Non-pigmented ciliary epithelial cell (primary cell): Measurements from ENCODE around the gene ABLIM3.

Experiments used
- DNase-seq: peaks from one replicate; pipeline ENCODE4 v3.0.0-alpha.2; 2010; ENCODE audit warnings: low read depth

The ABLIM3 gene

DNA sequence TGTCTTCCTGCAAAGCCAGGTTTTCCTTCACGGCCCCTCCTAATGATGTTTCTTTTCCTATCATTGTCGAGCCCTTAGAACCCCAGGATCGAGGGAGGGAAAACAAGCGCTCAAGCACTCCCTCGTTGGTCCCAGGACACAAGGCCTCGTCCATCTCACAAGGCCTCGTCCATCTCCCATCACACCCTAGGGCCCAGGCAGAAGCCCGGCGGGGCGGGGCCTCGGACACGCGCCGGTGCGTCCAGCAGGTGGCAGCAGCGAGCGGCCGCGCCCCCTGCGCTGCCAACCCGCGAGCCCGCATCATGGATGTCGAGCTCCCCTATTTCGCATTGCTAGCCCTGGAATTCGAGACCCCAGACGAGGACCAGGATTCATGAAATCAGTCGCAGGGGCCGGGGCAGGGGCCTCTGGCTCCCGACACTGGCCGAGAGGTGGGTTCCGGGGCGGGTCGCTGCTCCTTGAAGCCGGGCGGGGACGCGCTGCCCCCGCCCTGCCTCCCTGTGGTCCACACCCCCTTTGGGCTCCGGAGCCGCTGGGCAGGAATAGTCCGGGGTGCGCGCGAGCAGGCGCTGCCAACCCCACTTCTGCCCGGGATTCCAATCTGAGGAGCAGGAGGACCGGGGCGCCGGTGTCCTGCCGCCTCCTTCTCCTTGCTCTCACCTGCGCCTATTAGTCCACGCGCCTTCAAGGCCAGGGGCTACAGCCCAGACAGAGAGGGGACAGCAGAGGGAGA is at the start of gene ABLIM3:
Gene ABLIM3, plus strand, starts transcription at position 270 of the 733 bp plus-strand sequence. CDS start 603 bp downstream, outside the sequence.
- DNase-seq: no peak

DNA sequence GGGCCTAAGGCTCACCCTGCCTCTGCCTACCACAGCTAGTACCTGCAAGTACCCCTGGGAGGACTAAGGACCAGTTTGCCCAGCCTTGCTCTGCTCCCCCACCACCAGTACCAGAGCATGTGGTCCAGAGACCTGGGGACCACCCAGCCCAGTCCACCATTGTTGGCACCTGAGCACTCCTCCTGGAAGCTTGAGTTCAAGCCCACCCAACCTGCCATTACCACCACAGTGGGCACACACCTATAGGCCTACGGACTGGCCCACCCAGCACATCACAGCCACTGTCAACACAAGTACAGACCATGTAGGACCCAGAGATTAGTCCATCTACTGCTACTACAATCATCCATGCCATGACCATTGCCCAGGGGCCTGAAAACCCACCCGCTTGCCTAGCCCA is 47.7 kb upstream of the ABLIM3 start:
- DNase-seq: no peak

GRCh38 chr5:149094996-149095395 is 46.3 kb upstream of the ABLIM3 start:
- no peak for DNase-seq

GRCh38 chr5:149099920-149100319 is 41.4 kb upstream of the ABLIM3 start:
- no peak for DNase-seq

- no peak for DNase-seq
Observed at GRCh38 chr5:149100331-149100730, 41.0 kb upstream of the ABLIM3 start.

DNA sequence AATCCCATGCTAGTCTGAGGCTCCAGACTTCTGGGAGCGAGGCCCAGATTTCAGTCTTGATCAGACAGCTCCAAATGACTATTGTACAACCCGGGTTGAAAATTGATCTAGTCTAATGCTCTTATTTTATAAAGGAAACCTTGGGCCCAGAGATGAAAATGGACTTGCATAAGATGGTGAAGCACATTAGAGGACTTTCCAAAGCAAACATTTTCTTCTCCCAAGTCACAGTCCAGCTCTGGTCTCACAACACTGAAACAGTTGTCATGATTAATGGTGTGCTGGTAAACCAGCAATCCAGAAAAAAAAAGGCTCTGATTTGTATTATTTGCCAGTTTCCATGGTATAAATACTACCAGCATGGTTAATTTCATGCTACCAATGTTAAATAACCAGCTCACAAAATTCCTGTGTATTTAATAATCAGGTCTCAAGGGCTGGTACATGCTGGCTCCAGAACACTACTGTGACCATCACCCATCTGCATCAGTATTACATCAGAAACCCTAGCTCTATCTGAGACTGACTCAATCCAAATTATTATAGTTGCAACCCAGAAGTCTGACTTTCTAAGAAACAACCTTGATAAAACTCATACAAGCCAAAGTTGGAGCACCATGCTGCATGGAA is 32.5 kb upstream of the ABLIM3 start:
- no peak for DNase-seq

- DNase-seq: no peak
Observed at GRCh38 chr5:149110406-149110805, 30.9 kb upstream of the ABLIM3 start.

DNA sequence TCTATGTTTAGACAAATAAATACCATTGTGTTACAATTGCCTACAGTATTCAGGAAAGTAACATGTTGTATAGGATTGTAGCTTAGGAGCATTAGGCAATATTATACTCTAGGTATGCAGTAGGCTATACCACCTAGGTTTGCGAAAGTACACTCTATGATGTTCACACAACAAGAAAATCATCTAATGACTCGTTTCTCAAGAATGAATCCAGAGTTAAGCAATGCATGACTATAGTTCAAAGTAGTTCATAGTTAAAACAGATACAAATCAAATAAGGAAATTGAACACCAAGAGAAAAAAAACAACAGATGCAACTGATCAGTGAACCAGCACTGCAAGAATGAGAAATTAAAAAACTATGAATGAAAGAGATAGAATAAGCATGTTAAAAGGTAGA is 27.6 kb upstream of the ABLIM3 start:
- peak; percentile 58 for DNase-seq

DNA sequence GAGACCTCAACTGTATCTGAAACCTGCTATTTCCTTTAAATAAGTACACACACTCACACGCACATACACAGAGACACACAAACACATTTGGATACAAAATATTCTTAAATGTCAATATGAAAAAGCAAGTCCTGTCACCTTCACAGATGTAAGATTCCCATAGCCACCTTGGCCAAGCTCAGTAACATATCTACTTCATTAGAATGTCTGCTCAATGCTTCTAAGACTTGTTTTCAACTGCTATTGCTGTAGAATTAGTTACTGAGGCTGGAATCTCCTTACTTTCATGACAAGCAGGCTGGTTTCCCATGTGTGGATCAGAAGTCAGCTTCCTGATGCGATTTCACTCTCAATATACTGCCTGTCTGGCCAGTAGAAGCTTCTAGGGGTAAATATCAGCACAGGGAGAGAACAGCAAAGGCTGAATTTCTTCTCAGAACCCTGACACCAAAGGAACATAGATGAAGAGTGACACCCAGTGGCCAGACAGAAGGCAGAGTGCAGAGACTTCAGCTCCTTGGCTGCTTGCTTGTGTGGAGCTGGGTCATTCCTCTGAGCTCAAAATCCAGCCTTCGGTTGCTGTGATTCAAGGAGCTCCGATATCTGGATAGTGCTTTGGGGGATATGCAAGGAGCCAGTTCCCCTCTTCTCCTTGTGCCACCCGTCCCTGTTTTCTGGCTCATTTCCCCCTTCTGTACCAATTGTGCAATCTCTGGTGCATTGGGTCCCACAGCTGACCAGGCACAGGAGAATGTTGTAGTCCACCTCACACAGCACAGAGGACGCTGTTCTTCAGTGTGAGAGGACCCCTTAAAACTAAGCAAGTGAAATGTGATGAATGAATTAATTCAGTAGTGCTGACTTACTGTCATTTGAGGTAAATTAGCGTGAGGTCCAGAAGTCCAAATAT is 26.6 kb upstream of the ABLIM3 start:
- peak; percentile 65 for DNase-seq

DNA sequence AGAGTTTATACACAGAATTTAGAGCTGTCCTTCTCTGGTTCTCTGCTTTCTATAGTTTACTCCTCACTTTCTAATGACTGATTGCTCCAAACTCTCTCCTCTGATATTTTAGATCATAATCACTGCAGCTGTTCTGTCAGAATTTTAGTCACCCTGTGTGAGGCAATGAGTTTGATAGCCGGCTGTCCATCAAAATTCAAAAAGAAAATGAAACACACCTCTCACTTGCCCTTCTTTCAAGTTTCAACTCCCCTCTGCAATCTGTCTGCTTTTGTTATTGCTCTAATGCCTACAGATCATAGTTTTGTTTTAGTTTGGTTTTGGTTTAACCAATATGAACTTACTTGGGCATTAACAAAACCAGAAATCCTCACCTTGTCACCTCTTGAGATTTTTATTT is 23.3 kb upstream of the ABLIM3 start:
- no peak for DNase-seq

- DNase-seq: no peak
Observed at GRCh38 chr5:149118463-149118862, 22.8 kb upstream of the ABLIM3 start.

GRCh38 chr5:149121145-149121544 is 20.1 kb upstream of the ABLIM3 start:
- DNase-seq: no peak

- no peak for DNase-seq
Observed at GRCh38 chr5:149123211-149123610, 18.1 kb upstream of the ABLIM3 start.

- DNase-seq: no peak
Observed at GRCh38 chr5:149125386-149125891, 15.9 kb upstream of the ABLIM3 start.

DNA sequence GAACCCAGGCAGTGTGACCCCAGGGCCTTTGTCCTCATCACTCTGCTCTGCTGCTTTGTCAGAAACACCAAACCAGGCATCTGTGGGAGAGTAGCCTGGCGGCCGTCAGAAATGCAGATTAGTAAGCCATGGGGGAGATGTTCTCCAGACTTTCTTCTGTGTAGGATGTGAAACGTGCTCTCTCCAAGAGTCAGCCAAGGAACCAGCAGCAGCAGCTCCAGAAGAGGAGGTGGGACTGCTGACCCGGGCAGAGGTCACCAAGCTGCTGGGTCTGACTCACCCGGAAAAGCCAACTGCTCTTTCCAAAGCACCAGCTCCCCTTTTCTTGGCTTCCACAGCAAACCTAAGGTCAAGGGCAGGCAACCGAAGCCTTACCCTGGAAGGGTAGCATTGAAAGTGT is 14.4 kb upstream of the ABLIM3 start:
- DNase-seq: no peak

DNA sequence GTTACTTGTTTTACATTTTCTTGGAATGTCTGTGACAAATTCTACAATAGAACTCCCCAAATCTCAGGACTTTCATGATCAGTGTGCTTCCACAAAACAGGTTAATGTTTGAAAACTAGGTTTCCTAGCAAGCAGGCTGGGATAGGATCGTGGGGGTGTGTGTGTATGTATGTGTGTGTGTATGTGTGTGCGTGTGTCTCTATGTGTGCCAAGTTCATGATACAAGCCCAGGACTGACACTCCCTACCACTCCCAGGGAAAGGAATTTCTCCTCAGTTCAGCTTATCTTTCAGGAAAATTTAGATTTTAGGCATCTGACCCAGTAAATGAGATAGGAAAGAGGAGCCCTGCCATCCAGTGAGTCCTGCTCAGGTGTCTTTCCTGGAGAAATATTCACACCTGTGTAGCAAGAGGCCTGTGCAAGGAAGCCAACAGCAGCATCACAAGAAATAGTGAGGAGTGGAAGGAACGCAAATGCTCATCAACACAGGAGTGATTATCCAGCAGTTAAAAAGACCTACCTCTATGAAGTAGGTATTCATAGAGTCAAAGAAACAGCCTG is 13.8 kb upstream of the ABLIM3 start:
- no peak for DNase-seq

DNA sequence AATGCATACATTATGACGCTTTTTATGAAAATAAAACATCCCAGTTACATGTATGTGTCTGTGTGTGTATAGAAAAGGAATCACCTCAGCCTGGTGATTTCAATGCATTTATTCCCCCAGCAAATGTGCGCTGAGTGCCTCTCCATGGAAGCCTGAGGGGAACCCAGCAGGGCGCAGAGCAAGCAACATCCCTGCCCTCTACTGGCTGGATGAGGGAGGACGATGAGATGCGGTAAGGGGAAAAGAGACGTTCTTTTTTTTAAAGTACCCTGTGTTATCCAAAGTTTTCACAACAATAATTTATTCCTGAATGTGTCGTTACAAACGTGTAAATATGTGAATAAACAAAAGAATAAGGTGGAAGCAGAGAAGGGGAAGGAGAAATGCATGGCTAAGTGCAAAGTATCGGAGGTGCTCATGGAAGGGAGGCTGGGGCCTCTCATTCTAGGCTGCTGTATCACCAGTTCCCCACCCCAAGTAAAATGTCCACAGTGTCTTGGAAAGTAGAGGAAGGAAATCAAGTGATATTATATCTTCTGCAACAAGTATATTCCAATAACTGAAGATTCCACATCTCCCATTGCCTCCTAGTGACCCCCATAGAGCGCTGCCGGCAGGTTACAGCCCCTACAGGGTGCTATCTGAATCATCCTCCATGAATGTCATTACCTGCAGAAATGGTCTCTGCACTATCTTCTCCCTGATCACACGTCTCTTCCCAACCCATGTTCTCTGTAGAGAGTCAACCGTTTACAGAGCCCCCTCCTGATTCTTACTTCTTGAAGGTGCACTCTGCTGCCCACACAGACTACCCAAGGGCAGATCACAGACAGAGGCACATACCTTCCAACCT is 13.0 kb upstream of the ABLIM3 start:
- no peak for DNase-seq

DNA sequence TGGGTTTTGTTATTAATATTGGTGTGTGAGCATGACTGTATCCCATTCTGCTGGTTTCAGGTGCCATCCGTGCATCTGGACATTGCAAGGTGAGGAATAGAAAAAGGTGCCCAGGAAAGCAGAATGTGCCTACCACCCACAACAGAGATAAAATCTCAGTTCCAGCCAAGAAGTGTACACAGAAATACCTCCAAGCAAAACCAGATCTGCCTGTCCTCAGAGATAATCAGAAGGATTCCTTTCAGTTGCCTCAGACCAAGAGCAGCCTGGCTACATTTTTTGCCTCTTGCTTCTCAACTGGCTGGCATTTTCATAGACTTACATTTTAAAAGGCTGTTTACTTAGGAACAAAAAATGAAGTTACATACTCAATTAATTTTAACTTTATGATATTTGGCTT is 12.1 kb upstream of the ABLIM3 start:
- no peak for DNase-seq

- no peak for DNase-seq
Observed at GRCh38 chr5:149130121-149130914, 11.0 kb upstream of the ABLIM3 start.

DNA sequence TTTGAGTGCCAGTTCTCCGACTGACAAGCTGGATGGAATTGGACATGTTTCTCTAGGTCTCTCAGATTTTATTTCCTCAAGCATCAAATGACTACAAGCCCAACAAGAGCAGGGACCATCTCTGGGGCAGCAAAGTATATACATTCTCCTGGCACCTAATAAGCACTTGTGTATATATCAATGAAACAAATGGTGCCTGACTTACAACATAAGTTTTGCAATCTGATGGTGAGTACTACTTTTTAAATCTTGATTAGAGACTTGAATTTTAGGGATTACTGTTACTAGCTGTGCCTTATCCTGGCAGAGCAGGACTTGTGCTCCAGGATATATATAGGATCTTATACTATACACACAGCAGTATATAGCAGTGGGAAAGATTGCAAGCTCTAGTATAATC is 8.8 kb upstream of the ABLIM3 start:
- DNase-seq: no peak
